Hindlimb muscle (tissue), 1 donor: Measurements from ENCODE around the gene MSI2. TPM values are rescaled to one million over a fixed set of nuclear protein-coding genes. Genes with fewer than 3 reads are reported as not detected.

Experiments
- DNase-seq: peaks from one replicate; pipeline ENCODE4 v3.0.0-alpha.2; 2013
- polyA plus RNA-seq: library from polyadenylated mRNA; unstranded; fragments of 120-200 nt; gene quantifications from one replicate; pipeline ENCODE4 v1.2.1, GENCODE V29; 2013; ENCODE audit not compliant: insufficient read length

MSI2 gene
- polyA plus RNA-seq, 1 donor, result 33.6 TPM

DNA sequence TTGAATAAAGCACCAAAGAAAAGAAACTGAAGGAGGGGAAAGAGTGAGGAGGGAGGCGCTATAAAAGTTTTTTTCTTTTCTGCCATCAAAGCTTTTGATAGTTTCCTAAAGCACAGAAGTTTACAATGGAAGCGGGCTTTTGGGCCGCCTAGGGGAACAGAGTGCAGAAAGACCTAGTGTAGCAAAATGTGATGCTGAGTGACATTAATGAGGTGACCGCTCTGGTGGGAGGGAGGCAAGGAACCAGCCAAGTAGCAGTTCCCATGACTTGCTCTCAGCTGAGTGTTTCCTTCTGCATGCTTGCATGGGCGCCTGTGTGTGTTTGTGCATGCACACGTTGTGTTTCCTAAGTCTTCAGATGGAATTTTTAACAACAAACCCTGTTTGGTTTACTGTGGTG lies 15.5 kb downstream of the MSI2 start:
- DNase-seq, result no peak

- no peak for DNase-seq
These were observed 17.2 kb downstream of the MSI2 start for GRCh38 chr17:57273490-57273889.

GRCh38 chr17:57274162-57274561 lies 17.8 kb downstream of the MSI2 start:
- no peak for DNase-seq

GRCh38 chr17:57275071-57275764 lies 18.9 kb downstream of the MSI2 start:
- DNase-seq, result no peak

- no peak for DNase-seq
These were observed 20.3 kb downstream of the MSI2 start for GRCh38 chr17:57276621-57277020.

DNA sequence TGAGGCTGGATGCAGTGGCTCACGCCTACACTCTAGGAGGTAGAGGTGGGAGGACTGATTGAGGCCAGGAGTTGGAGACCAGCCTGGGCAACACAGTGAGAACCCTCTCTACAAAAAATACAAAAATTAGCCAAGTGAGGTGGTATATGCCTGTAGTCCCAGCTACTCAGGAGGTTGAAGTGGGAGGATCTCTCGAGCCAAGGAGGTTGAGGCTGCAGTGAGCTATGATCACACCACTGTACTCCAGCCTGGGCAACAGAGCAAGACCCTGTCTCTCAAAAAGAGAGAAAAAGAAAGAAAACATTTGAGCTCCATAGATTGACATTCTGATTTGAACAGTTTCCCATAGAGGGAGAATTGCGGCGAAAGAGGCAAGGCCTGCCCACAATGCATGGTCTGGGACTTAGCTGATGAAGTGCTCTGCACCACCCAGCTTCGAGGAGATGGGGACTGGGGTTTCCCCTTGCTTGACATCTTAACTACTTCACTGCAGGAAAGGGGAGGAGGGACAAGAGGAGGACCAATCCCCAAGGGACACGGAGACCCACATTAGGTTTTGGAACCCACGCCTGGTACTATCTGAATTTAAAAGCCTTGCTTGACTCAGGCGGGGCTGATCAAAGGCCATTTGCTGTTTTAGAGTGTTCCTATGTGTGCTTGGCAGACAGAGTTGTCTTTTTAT lies 21.7 kb downstream of the MSI2 start:
- no peak for DNase-seq

DNA sequence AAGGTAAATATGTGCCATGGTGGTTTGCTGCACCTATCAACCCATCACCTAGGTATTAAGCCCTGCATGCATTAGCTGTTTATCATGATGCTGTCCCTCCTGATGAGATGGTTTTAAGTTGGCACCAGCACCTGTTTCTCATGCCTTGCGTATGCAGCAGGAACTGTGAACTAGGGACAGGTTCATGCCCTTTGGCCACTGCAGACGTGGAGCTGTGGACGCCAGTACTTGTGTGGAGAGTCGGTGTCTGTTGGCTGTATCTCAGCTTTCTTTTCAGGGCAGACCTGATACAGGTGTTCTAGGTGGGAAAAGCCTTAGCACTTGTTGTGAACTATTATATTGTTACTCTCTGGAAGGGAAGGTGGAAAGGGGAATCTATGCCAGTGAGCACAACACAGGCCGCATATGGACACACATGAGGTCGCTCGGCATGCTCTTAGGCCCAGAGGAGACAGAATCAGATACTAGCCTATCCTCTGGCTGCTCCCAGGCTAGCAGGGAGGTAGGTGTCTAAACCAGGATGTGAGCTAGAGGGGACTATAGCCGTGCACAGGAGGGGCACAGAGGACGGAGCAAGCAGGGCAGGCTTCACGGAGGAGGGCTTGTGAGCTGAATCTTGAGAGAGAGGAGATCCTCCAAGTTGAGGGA lies 22.5 kb downstream of the MSI2 start:
- no peak for DNase-seq

- no peak for DNase-seq
These were observed 23.1 kb downstream of the MSI2 start for GRCh38 chr17:57279432-57279831.

- no peak for DNase-seq
These were observed 25.6 kb downstream of the MSI2 start for GRCh38 chr17:57281887-57282286.

DNA sequence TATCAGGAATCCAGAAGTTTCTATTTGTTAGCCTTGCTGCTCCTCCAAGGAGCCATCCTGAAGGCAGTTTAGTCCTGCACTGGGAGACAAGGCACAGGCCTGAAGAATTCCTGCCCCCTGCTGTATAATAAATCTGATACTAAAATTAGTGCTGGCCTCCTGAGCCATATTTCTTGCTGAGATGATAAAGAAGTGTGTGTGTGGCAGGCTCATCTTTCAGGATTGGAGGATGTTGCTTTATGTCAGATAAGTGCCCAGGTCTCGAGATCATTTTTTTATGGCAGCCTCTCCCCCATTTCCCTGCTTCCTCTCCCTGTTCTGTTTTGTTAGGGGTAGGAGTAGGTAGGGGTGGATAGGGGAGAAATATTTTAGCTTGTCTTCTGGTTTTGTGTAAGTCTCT lies 26.0 kb downstream of the MSI2 start:
- DNase-seq, result no peak

DNA sequence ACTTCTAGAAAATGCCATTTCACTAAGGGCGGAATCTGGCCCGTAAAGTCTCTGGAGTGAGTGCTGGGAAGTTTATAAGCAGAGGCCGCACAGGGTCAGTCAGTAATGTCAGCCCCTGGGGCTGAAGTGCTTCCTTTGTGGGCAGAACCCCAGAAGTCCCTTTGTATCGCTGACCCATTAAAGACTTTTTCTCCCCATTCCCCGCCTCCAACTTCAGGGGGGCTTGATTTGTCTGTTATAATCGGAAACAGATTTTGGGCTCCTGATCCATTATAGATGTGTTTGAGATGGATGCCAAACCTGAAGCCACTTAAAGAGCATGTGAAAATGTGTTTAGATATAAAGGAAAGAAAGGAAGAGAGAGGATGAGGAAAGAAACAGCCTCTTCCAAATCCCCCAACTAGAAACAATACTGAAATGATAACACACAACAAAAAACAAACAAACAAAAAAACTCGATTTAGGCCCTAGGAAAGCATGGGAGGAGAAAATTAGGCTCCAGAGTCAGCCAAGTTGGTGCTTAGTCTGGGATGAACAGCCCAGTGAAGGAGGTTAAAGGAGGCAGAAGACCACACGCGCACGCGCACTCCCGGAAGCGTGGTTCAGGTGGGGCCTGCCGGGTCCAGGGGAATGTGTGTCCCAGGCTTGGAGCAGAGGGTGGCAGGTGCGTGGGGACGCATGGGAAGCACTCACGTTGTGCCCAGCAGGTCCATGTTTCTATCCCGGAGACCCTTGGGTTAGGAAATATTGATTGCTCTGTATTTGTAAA lies 27.1 kb downstream of the MSI2 start:
- no peak for DNase-seq

GRCh38 chr17:57284583-57284982 lies 28.3 kb downstream of the MSI2 start:
- no peak for DNase-seq

DNA sequence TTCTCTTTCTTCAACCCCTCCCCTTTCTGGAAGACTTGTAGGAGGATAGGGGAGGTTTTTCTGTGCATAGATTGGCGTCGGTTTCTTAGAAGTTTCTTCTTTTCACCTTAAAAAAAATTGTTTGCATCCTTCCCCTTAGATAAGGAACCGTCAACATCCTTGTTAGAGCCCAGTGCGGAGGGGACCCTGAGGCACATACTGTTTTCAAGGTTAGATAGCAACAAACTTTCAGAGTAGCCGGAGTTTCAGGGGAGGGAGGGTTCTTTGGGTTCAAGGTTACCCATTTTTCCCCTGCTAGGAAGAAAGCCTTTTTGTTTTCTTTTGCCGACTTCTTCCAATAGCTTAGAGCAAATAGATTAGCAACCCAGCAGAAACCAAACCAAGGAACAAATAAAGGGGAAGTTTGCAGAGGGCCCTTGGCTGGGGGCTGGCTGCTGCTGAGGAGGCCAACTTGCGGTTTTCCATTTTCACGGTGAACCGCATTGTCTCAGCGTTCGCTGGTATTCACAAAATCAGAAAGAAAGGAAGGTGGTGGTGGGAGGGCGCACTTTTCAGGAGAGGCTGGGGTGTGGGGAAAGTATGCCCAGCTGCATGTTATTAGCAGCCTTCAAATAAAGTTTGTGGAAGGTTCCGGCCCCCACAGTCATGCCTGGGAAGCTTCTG lies 28.8 kb downstream of the MSI2 start:
- no peak for DNase-seq

- no peak for DNase-seq
These were observed 29.4 kb downstream of the MSI2 start for GRCh38 chr17:57285701-57286100.

DNA sequence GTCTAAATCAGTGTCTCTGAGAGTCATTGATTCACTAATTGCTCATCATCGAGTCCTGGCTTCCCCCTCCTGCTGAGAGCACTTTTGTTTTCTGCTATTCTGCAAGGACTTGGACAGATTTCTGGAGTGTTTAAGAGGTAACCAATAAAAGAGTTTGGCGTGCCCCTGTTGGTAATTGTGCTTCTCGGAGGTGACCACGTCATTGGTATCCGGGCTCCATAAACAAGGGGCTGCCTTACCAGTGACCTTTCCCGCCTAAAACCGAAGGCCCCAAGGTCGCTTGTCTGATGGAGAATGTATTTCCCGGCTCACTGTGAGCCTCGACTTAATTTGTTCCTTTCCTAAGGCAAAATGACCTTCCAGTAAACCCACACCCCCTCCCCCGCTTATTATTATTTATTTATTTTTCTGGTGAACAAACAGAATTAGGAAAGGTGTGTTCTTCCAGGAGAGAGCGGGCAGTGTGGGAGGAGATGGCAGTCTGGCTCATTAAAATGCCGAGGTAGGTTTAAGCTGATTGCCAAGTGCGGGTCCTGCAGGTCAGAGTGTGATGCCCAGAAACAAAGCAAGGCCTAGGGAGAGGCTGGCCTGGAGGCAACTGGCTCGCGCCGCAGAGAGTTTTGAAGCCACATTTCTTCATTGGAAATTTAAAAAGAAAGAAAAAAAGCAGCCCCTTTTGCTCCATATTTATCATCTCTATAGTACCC lies 30.2 kb downstream of the MSI2 start:
- DNase-seq, result no peak

DNA sequence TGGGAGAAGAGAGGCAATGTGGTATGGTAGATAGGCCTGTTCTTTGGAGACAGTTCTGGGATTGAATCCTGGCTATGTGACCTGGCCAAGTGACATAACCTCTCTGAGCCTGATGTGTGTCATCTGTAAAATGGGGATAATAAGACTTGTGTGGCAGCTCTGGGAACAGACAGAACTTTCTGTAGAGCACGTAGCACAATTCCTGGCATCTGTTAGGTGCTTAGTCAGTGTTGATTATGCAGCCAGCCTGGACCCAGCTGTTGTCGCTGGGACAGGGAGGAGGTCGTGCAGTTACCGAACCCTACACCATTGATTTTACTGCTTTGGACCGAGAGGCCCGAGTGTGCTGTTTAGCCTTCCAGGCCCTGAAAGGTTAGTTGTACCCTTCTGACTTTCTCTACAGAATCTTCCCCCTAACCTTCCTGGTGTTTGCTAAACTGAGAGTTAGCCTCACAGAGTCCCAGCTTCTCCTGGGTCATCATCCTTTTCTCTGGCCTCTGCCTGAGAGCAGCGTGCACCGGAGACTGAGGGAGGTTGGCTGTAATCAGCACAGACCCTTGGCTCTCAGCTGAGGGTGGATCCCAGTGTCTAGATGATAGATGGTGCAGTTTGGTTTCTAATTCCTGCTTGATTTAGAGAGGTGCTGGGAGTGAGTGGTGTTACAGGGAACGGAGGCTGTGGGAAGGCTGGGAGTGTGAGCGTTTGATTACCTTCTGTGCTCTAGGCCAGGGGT lies 31.9 kb downstream of the MSI2 start:
- peak; percentile 20 for DNase-seq

DNA sequence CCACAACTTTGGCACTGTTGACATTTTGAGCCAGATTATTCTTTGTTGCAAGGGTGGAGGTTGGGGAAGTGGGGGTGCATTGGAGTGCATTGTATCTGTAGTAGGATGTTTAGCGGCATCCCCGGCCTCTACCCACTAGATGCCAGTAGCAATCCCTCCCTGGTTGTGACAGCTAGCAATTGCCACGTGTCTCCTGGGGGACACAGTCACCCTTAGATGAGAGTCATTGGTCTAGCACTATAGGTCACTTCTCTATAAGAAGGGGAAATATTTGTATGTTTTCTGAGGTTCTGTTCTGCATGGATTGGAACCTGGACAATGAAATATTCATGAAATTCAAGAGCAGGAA lies 32.4 kb downstream of the MSI2 start:
- no peak for DNase-seq

DNA sequence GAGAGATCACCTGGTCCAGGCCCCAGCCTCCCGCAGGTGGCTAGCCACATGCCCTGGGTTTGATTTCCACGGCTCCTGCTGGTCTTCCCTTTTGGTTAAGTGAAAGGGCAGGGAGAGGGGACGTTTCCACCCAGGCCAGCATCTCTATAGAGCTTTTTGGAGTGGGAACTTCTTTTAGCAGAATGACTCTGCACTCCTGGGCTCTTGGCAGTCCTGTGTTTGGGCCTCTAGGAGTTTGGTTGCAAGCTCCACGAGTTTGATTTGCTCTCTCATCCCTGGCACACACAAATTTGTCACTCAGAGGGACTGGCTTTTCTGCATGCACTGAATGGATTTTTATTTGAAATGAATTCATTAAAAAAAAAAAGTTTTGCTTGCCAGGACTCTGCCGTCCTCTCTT lies 32.8 kb downstream of the MSI2 start:
- DNase-seq, result no peak

GRCh38 chr17:57289613-57290012 lies 33.3 kb downstream of the MSI2 start:
- DNase-seq, result no peak

- DNase-seq, result no peak
These were observed 34.7 kb downstream of the MSI2 start for GRCh38 chr17:57290981-57291380.

- no peak for DNase-seq
These were observed 35.8 kb downstream of the MSI2 start for GRCh38 chr17:57292091-57292490.
